ENCODE results near the gene DPP10.

DPP10 gene

DNA sequence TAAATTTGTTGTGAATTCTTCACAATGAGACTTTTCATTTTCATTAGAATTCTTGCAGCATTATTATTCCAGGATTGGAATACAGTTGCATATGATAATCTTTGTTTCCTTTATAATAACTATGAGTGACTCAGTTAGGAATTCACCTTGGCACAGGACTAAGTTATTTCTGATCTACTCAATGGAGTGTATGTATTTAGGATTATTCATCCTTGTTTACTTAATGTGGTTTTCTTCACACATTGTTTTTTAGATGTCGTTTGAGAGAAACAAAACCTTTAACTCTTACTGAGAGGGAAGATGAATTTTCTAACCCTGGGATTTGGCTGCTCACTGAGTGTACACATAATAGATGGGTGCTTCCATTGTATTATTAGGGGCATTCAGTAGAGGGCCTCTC lies 970.1 kb downstream of the DPP10 start:
- no peaks in the 10 kb centered on the region for H3K4me1 ChIP-seq (ENCODE audit: insufficient read depth, low read length, poor library complexity, severe bottlenecking)
- H3K4me3 ChIP-seq (ENCODE audit: low read length, poor library complexity, severe bottlenecking): no peak overlapping the region
- no peaks in the 10 kb centered on the region for H3K79me2 ChIP-seq (ENCODE audit: insufficient read depth, low read length)
- no peaks in the 10 kb centered on the region for H3K9me3 ChIP-seq (ENCODE audit: insufficient read depth, low read depth, low read length)
- H3K9me2 ChIP-seq (replicated peaks; ENCODE audit: low read depth, low read length): no peaks in the 10 kb centered on the region
- H4K20me1 ChIP-seq (ENCODE audit: insufficient read depth, low read length, poor library complexity, severe bottlenecking): no peaks in the 10 kb centered on the region
- no peak overlapping the region for H3K4me2 ChIP-seq (ENCODE audit: low read depth, low read length, poor library complexity, severe bottlenecking)
- no peak overlapping the region for H3K9ac ChIP-seq (ENCODE audit: low read depth, low read length, poor library complexity, severe bottlenecking)
- H2AFZ ChIP-seq (ENCODE audit: low read length): no peak overlapping the region
- H3K36me3 ChIP-seq (ENCODE audit: insufficient read depth, low read length): no peaks in the 10 kb centered on the region
- TF ChIP-seq EZH2phosphoT487 (IDR thresholded peaks at IDR 0.05; ENCODE audit: borderline replicate concordance): no peak
- TF ChIP-seq CTCF (conservative IDR thresholded peaks at IDR 0.05; ENCODE audit: low read length): no peak
- no peaks in the 10 kb centered on the region for H3F3A ChIP-seq (ENCODE audit: low read depth)
- H3K27me3 ChIP-seq (ENCODE audit: insufficient read depth, low read length, poor library complexity, severe bottlenecking): no peaks in the 10 kb centered on the region

- H2AFZ ChIP-seq (ENCODE audit: low read length): no peak overlapping the region
- no peaks in the 10 kb centered on the region for H4K20me1 ChIP-seq (ENCODE audit: insufficient read depth, low read length, poor library complexity, severe bottlenecking)
- TF ChIP-seq CTCF (conservative IDR thresholded peaks at IDR 0.05; ENCODE audit: low read length) (no peak), EZH2phosphoT487 (IDR thresholded peaks at IDR 0.05; ENCODE audit: borderline replicate concordance) (no peak)
- no peaks in the 10 kb centered on the region for H3K9me3 ChIP-seq (ENCODE audit: insufficient read depth, low read depth, low read length)
- no peaks in the 10 kb centered on the region for H3K27me3 ChIP-seq (ENCODE audit: insufficient read depth, low read length, poor library complexity, severe bottlenecking)
- H3F3A ChIP-seq (ENCODE audit: low read depth): no peaks in the 10 kb centered on the region
- H3K9me2 ChIP-seq (replicated peaks; ENCODE audit: low read depth, low read length): no peaks in the 10 kb centered on the region
- no peaks in the 10 kb centered on the region for H3K36me3 ChIP-seq (ENCODE audit: insufficient read depth, low read length)
- no peak overlapping the region for H3K9ac ChIP-seq (ENCODE audit: low read depth, low read length, poor library complexity, severe bottlenecking)
- H3K79me2 ChIP-seq (ENCODE audit: insufficient read depth, low read length): no peaks in the 10 kb centered on the region
- H3K4me1 ChIP-seq (ENCODE audit: insufficient read depth, low read length, poor library complexity, severe bottlenecking): no peaks in the 10 kb centered on the region
- no peak overlapping the region for H3K4me3 ChIP-seq (ENCODE audit: low read length, poor library complexity, severe bottlenecking)
- H3K4me2 ChIP-seq (ENCODE audit: low read depth, low read length, poor library complexity, severe bottlenecking): no peak overlapping the region
Observed at GRCh38 chr2:115413791-115414190, 971.4 kb downstream of the DPP10 start.

- Histone ChIP-seq H3K9me3 (ENCODE audit: insufficient read depth, low read depth, low read length) (no peaks in the 10 kb centered on the region), H3K4me2 (ENCODE audit: low read depth, low read length, poor library complexity, severe bottlenecking) (no peak overlapping the region), H3K27me3 (ENCODE audit: insufficient read depth, low read length, poor library complexity, severe bottlenecking) (no peaks in the 10 kb centered on the region), H4K20me1 (ENCODE audit: insufficient read depth, low read length, poor library complexity, severe bottlenecking) (no peaks in the 10 kb centered on the region), H3K79me2 (ENCODE audit: insufficient read depth, low read length) (no peaks in the 10 kb centered on the region), H3K9me2 (replicated peaks; ENCODE audit: low read depth, low read length) (no peaks in the 10 kb centered on the region), H2AFZ (ENCODE audit: low read length) (no peak overlapping the region), H3K36me3 (ENCODE audit: insufficient read depth, low read length) (no peaks in the 10 kb centered on the region), H3K9ac (ENCODE audit: low read depth, low read length, poor library complexity, severe bottlenecking) (no peak overlapping the region), H3K4me3 (ENCODE audit: low read length, poor library complexity, severe bottlenecking) (no peak overlapping the region), H3F3A (ENCODE audit: low read depth) (no peaks in the 10 kb centered on the region), H3K4me1 (ENCODE audit: insufficient read depth, low read length, poor library complexity, severe bottlenecking) (no peaks in the 10 kb centered on the region)
- no peak for TF ChIP-seq EZH2phosphoT487 (IDR thresholded peaks at IDR 0.05; ENCODE audit: borderline replicate concordance)
- no peak for TF ChIP-seq CTCF (conservative IDR thresholded peaks at IDR 0.05; ENCODE audit: low read length)
Observed at GRCh38 chr2:115414466-115414865, 972.0 kb downstream of the DPP10 start.
